Astrocyte of the spinal cord (primary cell): ENCODE results near the gene ANTXRL.
"Not testable (repeated sequence)": the region's sequence is repeated elsewhere in the genome, so short reads cannot be mapped to it uniquely, and the experiment has no call there.

Experiments
- DNase-seq: peaks from one replicate; pipeline ENCODE4 v3.0.0; 2011; ENCODE audit warnings: low read depth, low spot score
- H3K4me3 ChIP-seq: 2 replicates; pipeline ENCODE4 v1.5.1; 2011; ENCODE audit warnings: low read depth, mild to moderate bottlenecking, low read length, moderate library complexity
- CTCF ChIP-seq: IDR thresholded peaks from 2 replicates; pipeline ENCODE4 v1.5.1; 2012; ENCODE audit warnings: low read depth, mild to moderate bottlenecking, low read length, inconsistent platforms
- in situ Hi-C: cut with HindIII; loops from 2 replicates; pipeline ENCODE4 v1.10.0; 2017; ENCODE audit warnings: low sequenced_read_pairs

Gene ANTXRL

GRCh38 chr10:46251857-46252847 lies 34.6 kb upstream of the ANTXRL start:
- TF ChIP-seq CTCF: no peak
- no peak overlapping the region for H3K4me3 ChIP-seq
- in situ Hi-C loops: no loop called here
- no peak for DNase-seq

GRCh38 chr10:46253076-46254006 lies 33.5 kb upstream of the ANTXRL start:
- in situ Hi-C loops: no loop called here
- no peak for DNase-seq
- no peak overlapping the region for H3K4me3 ChIP-seq
- no peak for TF ChIP-seq CTCF

- no peak for TF ChIP-seq CTCF
- DNase-seq: no peak
- in situ Hi-C loops: no loop called here
- H3K4me3 ChIP-seq: no peak overlapping the region
These were observed 32.8 kb upstream of the ANTXRL start for GRCh38 chr10:46254007-46254383.

- DNase-seq: no peak
- no peak overlapping the region for H3K4me3 ChIP-seq
- no peak for TF ChIP-seq CTCF
- in situ Hi-C loops: no loop called here
These were observed 32.3 kb upstream of the ANTXRL start for GRCh38 chr10:46254467-46254866.

GRCh38 chr10:46255210-46255609 lies 31.6 kb upstream of the ANTXRL start:
- in situ Hi-C loops, DNase-seq: not testable (repeated sequence)

GRCh38 chr10:46255801-46256747 lies 30.7 kb upstream of the ANTXRL start:
- in situ Hi-C loops: no loop called here
- no peak overlapping the region for H3K4me3 ChIP-seq
- no peak for DNase-seq
- TF ChIP-seq CTCF: peak; percentile 48

More at GRCh38 chr10:46255210-46255609, 31.6 kb upstream of the ANTXRL start:
- not testable (repeated sequence) for H3K4me3 ChIP-seq
